ENCODE measurements around the gene AOC1.
A peak's percentile ranks its signal among the peaks of the same experiment; 100 is the strongest.

Gene AOC1

DNA sequence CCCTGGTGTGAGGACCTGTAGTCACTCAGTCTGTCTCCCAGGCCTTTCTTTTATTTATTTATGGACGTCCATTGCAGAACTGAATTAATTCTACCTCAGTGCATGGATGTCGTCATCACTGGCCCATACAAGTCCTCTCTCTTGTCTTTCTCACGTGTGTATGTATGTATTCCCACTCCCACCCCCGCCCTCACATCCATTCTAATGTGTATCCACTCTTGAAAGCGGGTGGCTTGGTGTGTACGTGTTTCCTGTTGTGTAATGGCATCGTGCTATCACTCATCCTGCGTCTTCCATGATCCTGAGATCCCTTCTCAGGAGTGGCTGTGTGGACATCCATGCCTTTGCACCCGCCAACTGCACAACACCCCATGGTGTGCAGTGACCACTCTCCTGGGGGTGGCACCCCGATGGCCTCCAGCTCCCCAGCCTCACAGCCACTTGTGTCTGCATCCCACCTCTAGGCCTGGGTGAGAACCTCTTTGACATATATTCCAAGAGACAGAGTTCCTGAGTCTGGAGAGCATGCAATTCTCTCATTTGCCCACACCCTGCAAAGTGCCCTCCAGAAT lies 3.0 kb upstream of the AOC1 start:
- Histone ChIP-seq H3K9ac (ENCODE audit: low read depth, low read length, poor library complexity, severe bottlenecking) (no peak overlapping the region), H3K4me2 (ENCODE audit: low read depth, low read length, poor library complexity, severe bottlenecking) (no peak overlapping the region), H3K4me3 (ENCODE audit: low read length, poor library complexity, severe bottlenecking) (no peak overlapping the region), H3K9me3 (ENCODE audit: insufficient read depth, low read depth, low read length) (no peaks in the 10 kb centered on the region), H4K20me1 (ENCODE audit: insufficient read depth, low read length, poor library complexity, severe bottlenecking) (no peaks in the 10 kb centered on the region), H3K79me2 (ENCODE audit: insufficient read depth, low read length) (no peaks in the 10 kb centered on the region), H3K36me3 (ENCODE audit: insufficient read depth, low read length) (no peaks in the 10 kb centered on the region), H3K9me2 (replicated peaks; ENCODE audit: low read depth, low read length) (no peaks in the 10 kb centered on the region), H2AFZ (ENCODE audit: low read length) (no peak overlapping the region), H3F3A (ENCODE audit: low read depth) (no peaks in the 10 kb centered on the region), H3K4me1 (ENCODE audit: insufficient read depth, low read length, poor library complexity, severe bottlenecking) (peaks cover 21% of the 10 kb centered on the region), H3K27me3 (ENCODE audit: insufficient read depth, low read length, poor library complexity, severe bottlenecking) (no peaks in the 10 kb centered on the region)
- TF ChIP-seq, protein P1, sequence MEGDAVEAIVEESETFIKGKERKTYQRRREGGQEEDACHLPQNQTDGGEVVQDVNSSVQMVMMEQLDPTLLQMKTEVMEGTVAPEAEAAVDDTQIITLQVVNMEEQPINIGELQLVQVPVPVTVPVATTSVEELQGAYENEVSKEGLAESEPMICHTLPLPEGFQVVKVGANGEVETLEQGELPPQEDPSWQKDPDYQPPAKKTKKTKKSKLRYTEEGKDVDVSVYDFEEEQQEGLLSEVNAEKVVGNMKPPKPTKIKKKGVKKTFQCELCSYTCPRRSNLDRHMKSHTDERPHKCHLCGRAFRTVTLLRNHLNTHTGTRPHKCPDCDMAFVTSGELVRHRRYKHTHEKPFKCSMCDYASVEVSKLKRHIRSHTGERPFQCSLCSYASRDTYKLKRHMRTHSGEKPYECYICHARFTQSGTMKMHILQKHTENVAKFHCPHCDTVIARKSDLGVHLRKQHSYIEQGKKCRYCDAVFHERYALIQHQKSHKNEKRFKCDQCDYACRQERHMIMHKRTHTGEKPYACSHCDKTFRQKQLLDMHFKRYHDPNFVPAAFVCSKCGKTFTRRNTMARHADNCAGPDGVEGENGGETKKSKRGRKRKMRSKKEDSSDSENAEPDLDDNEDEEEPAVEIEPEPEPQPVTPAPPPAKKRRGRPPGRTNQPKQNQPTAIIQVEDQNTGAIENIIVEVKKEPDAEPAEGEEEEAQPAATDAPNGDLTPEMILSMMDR (conservative IDR thresholded peaks at IDR 0.05; ENCODE audit: low read length), result no peak

DNA sequence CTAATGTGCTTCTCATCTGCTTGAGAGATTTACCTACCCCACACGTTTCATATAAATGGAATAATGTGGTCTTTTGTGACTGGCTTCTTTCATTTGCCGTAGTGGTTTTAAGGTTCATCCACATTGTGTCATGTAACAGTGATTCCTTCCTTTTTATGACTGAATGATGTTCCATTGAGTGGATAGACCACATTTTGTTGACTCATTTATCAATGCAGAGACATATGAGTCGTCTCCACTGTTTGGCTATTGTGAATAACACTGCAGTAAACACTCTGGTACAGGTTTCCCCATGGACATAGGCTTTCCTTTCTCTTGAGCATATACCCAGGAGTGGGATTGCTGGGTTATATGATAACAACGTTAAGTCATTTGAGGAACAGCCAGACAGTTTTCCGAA lies 2.0 kb upstream of the AOC1 start:
- Histone ChIP-seq H3K4me2 (ENCODE audit: low read depth, low read length, poor library complexity, severe bottlenecking) (no peak overlapping the region), H4K20me1 (ENCODE audit: insufficient read depth, low read length, poor library complexity, severe bottlenecking) (no peaks in the 10 kb centered on the region), H3K4me3 (ENCODE audit: low read length, poor library complexity, severe bottlenecking) (no peak overlapping the region), H3F3A (ENCODE audit: low read depth) (no peaks in the 10 kb centered on the region), H2AFZ (ENCODE audit: low read length) (no peak overlapping the region), H3K79me2 (ENCODE audit: insufficient read depth, low read length) (no peaks in the 10 kb centered on the region), H3K9ac (ENCODE audit: low read depth, low read length, poor library complexity, severe bottlenecking) (no peak overlapping the region), H3K36me3 (ENCODE audit: insufficient read depth, low read length) (no peaks in the 10 kb centered on the region), H3K27me3 (ENCODE audit: insufficient read depth, low read length, poor library complexity, severe bottlenecking) (no peaks in the 10 kb centered on the region), H3K9me3 (ENCODE audit: insufficient read depth, low read depth, low read length) (no peaks in the 10 kb centered on the region), H3K9me2 (replicated peaks; ENCODE audit: low read depth, low read length) (no peaks in the 10 kb centered on the region), H3K4me1 (ENCODE audit: insufficient read depth, low read length, poor library complexity, severe bottlenecking) (peaks cover 21% of the 10 kb centered on the region)
- TF ChIP-seq, protein P1 (conservative IDR thresholded peaks at IDR 0.05; ENCODE audit: low read length), result no peak
- no peak for TF ChIP-seq EZH2phosphoT487 (IDR thresholded peaks at IDR 0.05; ENCODE audit: borderline replicate concordance)

DNA sequence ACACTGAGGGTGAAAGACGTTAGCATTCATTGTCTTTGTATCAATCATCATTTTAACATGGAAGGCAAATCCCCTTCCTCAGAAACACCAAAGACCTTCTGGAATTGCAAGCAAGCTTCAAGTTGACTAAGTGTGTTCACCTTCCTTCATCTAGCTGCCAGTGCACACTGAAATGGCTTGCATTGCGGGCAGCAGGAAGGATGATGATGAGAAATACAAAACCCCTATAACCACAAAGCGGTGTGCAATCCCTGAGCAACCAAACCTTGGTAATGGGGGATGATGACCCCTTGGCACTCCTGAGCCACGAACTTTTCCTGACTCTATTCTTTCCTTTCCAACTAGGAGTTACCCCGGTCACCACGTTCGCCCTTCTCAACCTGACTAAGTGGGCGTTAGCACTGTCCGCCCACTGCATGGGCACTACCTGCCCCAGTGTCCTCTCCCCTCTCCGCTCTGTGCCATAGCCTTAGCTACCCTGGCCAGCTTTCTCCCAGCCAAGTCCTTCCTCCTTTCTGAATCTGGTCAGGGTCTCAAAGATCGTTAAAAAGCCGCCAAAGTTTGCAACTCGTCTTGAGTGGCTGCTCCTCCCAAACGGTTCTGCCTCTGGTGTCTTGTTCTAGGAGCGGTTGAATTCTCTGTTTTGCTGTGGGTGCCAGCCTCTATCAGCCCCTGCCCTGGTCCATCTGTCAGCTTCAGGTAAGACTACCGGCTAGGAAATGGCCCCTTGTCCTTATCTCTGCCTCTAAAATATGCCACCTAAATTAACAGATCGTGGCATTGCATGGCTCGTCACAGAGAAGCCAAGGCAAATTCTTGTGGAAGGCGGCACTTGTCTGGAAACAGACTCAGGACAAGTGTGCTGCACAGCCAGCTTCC lies 586 bp upstream of the AOC1 start:
- H3K4me3 ChIP-seq (ENCODE audit: low read length, poor library complexity, severe bottlenecking), result peak overlapping the region; percentile 72
- H2AFZ ChIP-seq (ENCODE audit: low read length), result peak overlapping the region; percentile 84
- H3K27me3 ChIP-seq (ENCODE audit: insufficient read depth, low read length, poor library complexity, severe bottlenecking), result no peaks in the 10 kb centered on the region
- peak overlapping the region; percentile 91 for H3K4me2 ChIP-seq (ENCODE audit: low read depth, low read length, poor library complexity, severe bottlenecking)
- H4K20me1 ChIP-seq (ENCODE audit: insufficient read depth, low read length, poor library complexity, severe bottlenecking), result no peaks in the 10 kb centered on the region
- no peaks in the 10 kb centered on the region for H3K36me3 ChIP-seq (ENCODE audit: insufficient read depth, low read length)
- peaks cover 21% of the 10 kb centered on the region for H3K4me1 ChIP-seq (ENCODE audit: insufficient read depth, low read length, poor library complexity, severe bottlenecking)
- no peaks in the 10 kb centered on the region for H3K9me2 ChIP-seq (replicated peaks; ENCODE audit: low read depth, low read length)
- H3K9me3 ChIP-seq (ENCODE audit: insufficient read depth, low read depth, low read length), result no peaks in the 10 kb centered on the region
- TF ChIP-seq, protein P1 (conservative IDR thresholded peaks at IDR 0.05; ENCODE audit: low read length), result no peak
- TF ChIP-seq EZH2phosphoT487 (IDR thresholded peaks at IDR 0.05; ENCODE audit: borderline replicate concordance), result no peak
- H3F3A ChIP-seq (ENCODE audit: low read depth), result no peaks in the 10 kb centered on the region
- H3K9ac ChIP-seq (ENCODE audit: low read depth, low read length, poor library complexity, severe bottlenecking), result peak overlapping the region; percentile 65
- H3K79me2 ChIP-seq (ENCODE audit: insufficient read depth, low read length), result no peaks in the 10 kb centered on the region
